Measurements from ENCODE around the gene CLEC3B. TPM values are rescaled to one million over a fixed set of nuclear protein-coding genes. Genes with fewer than 3 reads are reported as not detected.

Gene CLEC3B
- polyA plus RNA-seq, 3 donors: 3.9 to 22.7 (median 14.5) TPM

GRCh38 chr3:45020534-45020933 is 5.6 kb upstream of the CLEC3B start:
- Histone ChIP-seq H3K36me3 (replicated peaks in 1 of 2; ENCODE audit: control insufficient read depth in 1 of 2, insufficient read depth in 2 of 2, low read length in 2 of 2) (peaks cover 0 to 5% of the 10 kb centered on the region in 2 donors), H3K4me1 (ENCODE audit: control insufficient read depth in 1 of 2, insufficient read depth in 2 of 2, low read length in 2 of 2) (peaks cover 11 to 13% of the 10 kb centered on the region in 2 donors), H3K27ac (ENCODE audit: low read depth in 1 of 2, low read length in 2 of 2) (no peak overlapping the region), H3K4me2 (replicated peaks; ENCODE audit: extremely low read depth, low read length, poor library complexity, severe bottlenecking) (no peak overlapping the region), H3K9ac (ENCODE audit: insufficient read depth, low read length, poor library complexity, severe bottlenecking) (no peak overlapping the region), H4K20me1 (ENCODE audit: insufficient read depth, low read length) (no peaks in the 10 kb centered on the region), H3K79me2 (ENCODE audit: insufficient read depth, low read length) (no peaks in the 10 kb centered on the region), H3K4me3 (replicated peaks in 1 of 3; ENCODE audit: low read depth in 2 of 3, low read length in 3 of 3) (no peak overlapping the region), H3K27me3 (ENCODE audit: control insufficient read depth in 2 of 2, insufficient read depth in 2 of 2, low read length in 2 of 2) (no peaks in the 10 kb centered on the region), H3K9me3 (replicated peaks in 1 of 2; ENCODE audit: control insufficient read depth in 1 of 2, insufficient read depth in 1 of 2, low read length in 2 of 2) (no peaks in the 10 kb centered on the region), H2AFZ (ENCODE audit: insufficient read depth, low read depth, low read length, poor library complexity, severe bottlenecking) (no peak overlapping the region)
- Mint-ChIP-seq H3K4me3 (no peak overlapping the region), H3K36me3 (peaks cover 4 to 9% of the 10 kb centered on the region in 2 donors), H3K9me3 (peaks cover 0 to 2% (median 0%) of the 10 kb centered on the region in 7 donors), H3K4me1 (peaks cover 15% of the 10 kb centered on the region), H3K27ac (no peak overlapping the region), H3K27me3 (ENCODE audit: low read depth in 3 of 3) (peaks cover 2 to 5% (median 3%) of the 10 kb centered on the region in 3 donors)
- WGBS (ENCODE audit: insufficient coverage): 56% methylated on average over 5 of the region's 8 CpGs
- TF ChIP-seq CTCF (IDR thresholded peaks at IDR 0.05): no peak
- no peak for DNase-seq
- intact Hi-C loops (cut with micrococcal nuclease): no loop called here

DNA sequence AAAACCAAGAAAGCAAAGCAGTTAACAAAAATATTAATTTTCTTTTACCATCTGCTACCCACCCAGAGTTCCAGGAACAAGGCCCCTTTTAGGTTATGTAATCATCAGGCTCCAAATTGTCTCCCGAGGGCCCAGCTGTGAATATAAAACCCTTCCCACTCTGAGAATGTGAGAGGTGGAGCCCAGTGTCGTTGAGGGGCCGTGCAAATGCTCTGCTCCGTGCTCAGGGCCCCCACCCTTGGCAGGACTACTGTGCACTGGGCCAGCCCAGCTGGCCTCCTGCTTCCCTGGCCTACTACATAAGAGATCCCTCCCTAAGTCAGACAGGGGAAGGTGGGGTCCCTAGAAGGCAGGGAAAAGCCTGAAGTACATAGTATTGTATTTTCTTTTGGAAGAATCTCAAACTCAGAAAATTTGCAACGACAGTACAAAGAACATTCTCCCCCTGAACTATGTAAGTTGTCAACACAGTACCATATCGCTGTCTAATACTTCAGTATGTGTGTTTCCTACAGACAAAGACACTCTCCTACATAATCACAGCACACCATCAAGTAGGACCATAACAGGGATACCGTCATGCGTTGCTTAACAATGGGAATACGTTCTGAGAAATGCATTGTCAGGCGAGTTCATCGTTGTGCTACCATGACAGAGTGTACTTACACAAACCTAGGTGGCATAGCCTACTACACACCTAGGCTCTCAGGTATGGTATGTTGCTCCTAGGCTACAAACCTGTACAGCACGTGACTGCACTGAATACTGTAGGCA is 4.4 kb upstream of the CLEC3B start:
- no peak for DNase-seq
- Histone ChIP-seq H3K79me2 (ENCODE audit: insufficient read depth, low read length) (no peaks in the 10 kb centered on the region), H3K4me2 (replicated peaks; ENCODE audit: extremely low read depth, low read length, poor library complexity, severe bottlenecking) (no peak overlapping the region), H4K20me1 (ENCODE audit: insufficient read depth, low read length) (no peaks in the 10 kb centered on the region), H3K9me3 (replicated peaks in 1 of 2; ENCODE audit: control insufficient read depth in 1 of 2, insufficient read depth in 1 of 2, low read length in 2 of 2) (no peaks in the 10 kb centered on the region), H3K27me3 (ENCODE audit: control insufficient read depth in 2 of 2, insufficient read depth in 2 of 2, low read length in 2 of 2) (no peaks in the 10 kb centered on the region), H3K4me1 (ENCODE audit: control insufficient read depth in 1 of 2, insufficient read depth in 2 of 2, low read length in 2 of 2) (peaks cover 11 to 20% of the 10 kb centered on the region in 2 donors), H3K9ac (ENCODE audit: insufficient read depth, low read length, poor library complexity, severe bottlenecking) (no peak overlapping the region), H3K27ac (ENCODE audit: low read depth in 1 of 2, low read length in 2 of 2) (no peak overlapping the region), H2AFZ (ENCODE audit: insufficient read depth, low read depth, low read length, poor library complexity, severe bottlenecking) (no peak overlapping the region), H3K4me3 (replicated peaks in 1 of 3; ENCODE audit: low read depth in 2 of 3, low read length in 3 of 3) (no peak overlapping the region), H3K36me3 (replicated peaks in 1 of 2; ENCODE audit: control insufficient read depth in 1 of 2, insufficient read depth in 2 of 2, low read length in 2 of 2) (no peaks in the 10 kb centered on the region)
- no peak for TF ChIP-seq CTCF (IDR thresholded peaks at IDR 0.05)
- H3K4me1 Mint-ChIP-seq: peaks cover 18% of the 10 kb centered on the region
- H3K27ac Mint-ChIP-seq: no peak overlapping the region
- peaks cover 4 to 9% (median 8%) of the 10 kb centered on the region in 3 donors for H3K27me3 Mint-ChIP-seq (ENCODE audit: low read depth in 3 of 3)
- WGBS (ENCODE audit: insufficient coverage): 85% methylated on average over 4 of the region's 12 CpGs
- peaks cover 0 to 2% (median 0%) of the 10 kb centered on the region in 7 donors for H3K9me3 Mint-ChIP-seq
- H3K4me3 Mint-ChIP-seq: no peak overlapping the region
- intact Hi-C loops (cut with micrococcal nuclease): no loop called here
- peaks cover 2 to 4% of the 10 kb centered on the region in 2 donors for H3K36me3 Mint-ChIP-seq

Data from CD14-positive monocyte (primary cell).